A549 (cell line): ENCODE results near the gene TMEM18.

Experiments
- CBX2 ChIP-seq: fragments of 200-600 bp; sonication (generic); IDR thresholded peaks from 2 replicates; pipeline ENCODE4 v1.6.1; 2016; ENCODE audit warnings: low read depth, mild to moderate bottlenecking, borderline replicate concordance
- MAFK ChIP-seq: fragments of 450-650 bp; IDR thresholded peaks from 2 replicates; pipeline ENCODE4 v1.6.1; 2014; ENCODE audit not compliant: partially characterized antibody
- POLR2A ChIP-seq: IDR thresholded peaks from 2 replicates; pipeline ENCODE4 v1.6.1; 2012; ENCODE audit warnings: mild to moderate bottlenecking, low read length
- TF ChIP-seq, protein P1 (sequence below): fragments of >200 bp; sonication (Bioruptor Twin); formaldehyde crosslinking; IDR thresholded peaks from 3 replicates; pipeline ENCODE4 v1.5.1; 2016

- TF ChIP-seq MAFK (no peak), POLR2A (no peak), CBX2 (no peak)
- TF ChIP-seq, protein P1, sequence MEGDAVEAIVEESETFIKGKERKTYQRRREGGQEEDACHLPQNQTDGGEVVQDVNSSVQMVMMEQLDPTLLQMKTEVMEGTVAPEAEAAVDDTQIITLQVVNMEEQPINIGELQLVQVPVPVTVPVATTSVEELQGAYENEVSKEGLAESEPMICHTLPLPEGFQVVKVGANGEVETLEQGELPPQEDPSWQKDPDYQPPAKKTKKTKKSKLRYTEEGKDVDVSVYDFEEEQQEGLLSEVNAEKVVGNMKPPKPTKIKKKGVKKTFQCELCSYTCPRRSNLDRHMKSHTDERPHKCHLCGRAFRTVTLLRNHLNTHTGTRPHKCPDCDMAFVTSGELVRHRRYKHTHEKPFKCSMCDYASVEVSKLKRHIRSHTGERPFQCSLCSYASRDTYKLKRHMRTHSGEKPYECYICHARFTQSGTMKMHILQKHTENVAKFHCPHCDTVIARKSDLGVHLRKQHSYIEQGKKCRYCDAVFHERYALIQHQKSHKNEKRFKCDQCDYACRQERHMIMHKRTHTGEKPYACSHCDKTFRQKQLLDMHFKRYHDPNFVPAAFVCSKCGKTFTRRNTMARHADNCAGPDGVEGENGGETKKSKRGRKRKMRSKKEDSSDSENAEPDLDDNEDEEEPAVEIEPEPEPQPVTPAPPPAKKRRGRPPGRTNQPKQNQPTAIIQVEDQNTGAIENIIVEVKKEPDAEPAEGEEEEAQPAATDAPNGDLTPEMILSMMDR = no peak
Observed at GRCh38 chr2:709138-709765, 32.0 kb upstream of the TMEM18 start.
